HepG2 (cell line): Measurements from ENCODE around the gene NOS1AP. TPM values are rescaled to one million over a fixed set of nuclear protein-coding genes. Genes with fewer than 3 reads are reported as not detected.

ENCODE experiments used
- ATAC-seq: fragments of 200-7000 bp; cut with Tn5 transposase; 3 replicates; pipeline ENCODE4 v1.9.1; 2020; ENCODE audit warnings: mild to moderate bottlenecking, moderate library complexity
- BruUV-seq: library from RNA; stranded (reverse); fragments of 400-500 nt; replicated peaks from 2 replicates; lab custom pipeline; 2021; lab: Mats Ljungman, UMichigan
- CTCF ChIA-PET: fragments of 300-600 bp; formaldehyde crosslinking; extraction: SDS; loops from one replicate; lab custom pipeline; 2021; ENCODE audit warnings: low total read pairs, inconsistent platforms, low intra/inter-chr PET ratio; lab: Yijun Ruan, JAX
- POLR2A ChIA-PET: fragments of 350-600 bp; sonication (Branson Sonifier 250); formaldehyde crosslinking; loops from one replicate; lab custom pipeline; 2020; ENCODE audit warnings: antibody characterized with exemption, inconsistent platforms; lab: Yijun Ruan, JAX
- DNase-seq: peaks from one replicate; pipeline ENCODE4 v3.0.0-alpha.2; 2015; ENCODE audit warnings: low spot score
- FAIRE-seq: peaks from 3 replicates; lab custom pipeline; 2011; peaks lifted over from hg19 to GRCh38; lab: Jason Lieb, UNC
- H2AFZ ChIP-seq: one replicate; pipeline ENCODE4 v1.6.1; 2011; ENCODE audit warnings: low read length, inconsistent platforms
- H3K27ac ChIP-seq: fragments of 300-600 bp; 3 replicates; pipeline ENCODE4 v1.8.0; 2011; ENCODE audit warnings: mixed run types, mild to moderate bottlenecking, mixed read lengths, low read length, inconsistent platforms; ENCODE audit not compliant: insufficient read depth; ENCODE audit errors: extremely low read length
- H3K27me3 ChIP-seq, 2 experiments: fragments of 200-600 bp in 1 of 2; 2 replicates in 1 of 2; 3 replicates in 1 of 2; pipeline versions ENCODE4 v1.6.0 to v1.8.0; 2011; ENCODE audit warnings: low read length in 2 of 2, mild to moderate bottlenecking in 2 of 2, moderate library complexity in 2 of 2, inconsistent platforms in 1 of 2; ENCODE audit not compliant: insufficient read depth in 2 of 2, control insufficient read depth in 1 of 2
- H3K36me3 ChIP-seq, 2 experiments: fragments of 200-600 bp in 1 of 2; replicated peaks in 1 of 2; 2 replicates in 1 of 2; 3 replicates in 1 of 2; pipeline versions ENCODE4 v1.5.1 to v1.8.0; 2011; ENCODE audit warnings: low read length in 2 of 2, inconsistent platforms in 1 of 2; ENCODE audit not compliant: insufficient read depth in 2 of 2, control insufficient read depth in 1 of 2
- H3K4me1 ChIP-seq: 2 replicates; pipeline ENCODE4 v1.5.1; 2012; ENCODE audit warnings: low read length, inconsistent platforms; ENCODE audit not compliant: insufficient read depth
- H3K4me2 ChIP-seq: 2 replicates; pipeline ENCODE4 v1.6.0; 2011; ENCODE audit warnings: low read depth, low read length, inconsistent platforms
- H3K4me3 ChIP-seq, 3 experiments: fragments of 200-600 bp in 1 of 3; sonication (generic), shearing (Covaris generic) in 1 of 3; replicated peaks in 1 of 3; 2 replicates each; pipeline ENCODE4 v1.5.1; 2011 to 2016; ENCODE audit warnings: low read length in 3 of 3, inconsistent platforms in 2 of 3, low read depth in 2 of 3, mild to moderate bottlenecking in 2 of 3, control low read depth in 1 of 3, mixed read lengths in 1 of 3; ENCODE audit not compliant: insufficient read depth in 1 of 3
- H3K79me2 ChIP-seq: one replicate; pipeline ENCODE4 v1.6.1; 2011; ENCODE audit warnings: low read length, inconsistent platforms; ENCODE audit not compliant: insufficient read depth
- H3K9ac ChIP-seq: 2 replicates; pipeline ENCODE4 v1.6.0; 2011; ENCODE audit warnings: mild to moderate bottlenecking, low read depth, low read length, inconsistent platforms; ENCODE audit not compliant: insufficient read depth
- H3K9me3 ChIP-seq: 2 replicates; pipeline ENCODE4 v1.5.1; 2012; ENCODE audit warnings: mild to moderate bottlenecking, low read length
- H4K20me1 ChIP-seq: 2 replicates; pipeline ENCODE4 v1.6.0; 2011; ENCODE audit warnings: inconsistent platforms, mild to moderate bottlenecking, low read length, moderate library complexity; ENCODE audit not compliant: insufficient read depth
- MAFF ChIP-seq: IDR thresholded peaks from 2 replicates; pipeline ENCODE4 v1.6.1; 2011; ENCODE audit warnings: low read depth, low read length, improper control_type of control experiment
- MAFK ChIP-seq, 2 experiments: IDR thresholded peaks in 1 of 2; conservative IDR thresholded peaks in 1 of 2; 2 replicates each; pipeline ENCODE4 v1.6.1; 2011; ENCODE audit warnings: improper control_type of control experiment in 2 of 2, low read length in 2 of 2
- SMAD1 ChIP-seq: sonication (generic); formaldehyde crosslinking; IDR thresholded peaks from 2 replicates; pipeline ENCODE4 v1.4.0; 2020; ENCODE audit warnings: missing genetic modification reagents, low read depth, mild to moderate bottlenecking, borderline replicate concordance
- SNRNP70 ChIP-seq: fragments of 200-400 bp; formaldehyde crosslinking; IDR thresholded peaks from 2 replicates; pipeline ENCODE4 v1.6.1; 2017; ENCODE audit warnings: mild to moderate bottlenecking, low read depth, low read length, moderate library complexity
- ZNF251 ChIP-seq: sonication (generic); formaldehyde crosslinking; IDR thresholded peaks from 2 replicates; pipeline ENCODE4 v1.9.0; 2021; ENCODE audit warnings: mild to moderate bottlenecking, missing genetic modification reagents
- ZNF574 ChIP-seq: sonication (generic); formaldehyde crosslinking; IDR thresholded peaks from 2 replicates; pipeline ENCODE4 v1.4.0; 2020; ENCODE audit warnings: missing genetic modification reagents
- ZNF7 ChIP-seq: IDR thresholded peaks from 2 replicates; pipeline ENCODE4 v1.6.1; 2016; ENCODE audit warnings: missing biosample characterization, missing genetic modification reagents
- ZNF709 ChIP-seq: sonication (generic); formaldehyde crosslinking; IDR thresholded peaks from 2 replicates; pipeline ENCODE4 v1.5.0; 2020; ENCODE audit warnings: mild to moderate bottlenecking, missing genetic modification reagents
- ZSCAN25 ChIP-seq: sonication (generic); formaldehyde crosslinking; IDR thresholded peaks from 2 replicates; pipeline ENCODE4 v1.8.0; 2022; ENCODE audit warnings: mild to moderate bottlenecking, missing genetic modification reagents
- WGBS: methylation state at CpG from one replicate; pipeline ENCODE4 v1.1.6; 2017; ENCODE audit warnings: low lambda C conversion rate; 5-methylcytosine and 5-hydroxymethylcytosine counted together
- in situ Hi-C: cut with HindIII; loops from 2 replicates; pipeline ENCODE4 v1.10.0; 2017; ENCODE audit warnings: low pct_unique_long_range_greater_than_20kb; ENCODE audit not compliant: extremely low pct_ligation_motif_present
- intact Hi-C: fragments of 100-400 bp; cut with micrococcal nuclease; formaldehyde crosslinking; loops from one replicate; pipeline ENCODE4 v1.10.0; 2022; ENCODE audit not compliant: unreplicated experiment
- polyA plus RNA-seq, 8 experiments: library from polyadenylated mRNA; depleted of rRNA in 3 of 8; stranded (reverse) in 7 of 8; unstranded in 1 of 8; fragments of >200 nt; fragmentation: Illumina TruSeq in 4 of 8; extraction: Trizol in 4 of 8; gene quantifications; 2 replicates each; pipeline versions ENCODE4 v1.2.1 to v1.2.3, GENCODE V29; 2011 to 2016; ENCODE audit warnings: low read depth in 4 of 8, missing spikeins in 1 of 8, mixed read lengths in 1 of 8; ENCODE audit not compliant: insufficient read depth in 1 of 8
- total RNA-seq, 5 experiments: library from RNA; depleted of rRNA; stranded (reverse); fragments of >200 nt; fragmentation: Illumina TruSeq; extraction: Trizol; gene quantifications; 2 replicates each; pipeline ENCODE4 v1.2.3, GENCODE V29; 2016; ENCODE audit warnings: low read depth in 1 of 5

NOS1AP gene
- total and polyA plus RNA-seq, 2 of the 13 experiments (the other 11 are each of a cell fraction or from before 2014, with no cell fraction given): 2.0 to 3.3 TPM

GRCh38 chr1:162020150-162020549 lies 49.3 kb upstream of the NOS1AP start:
- Histone ChIP-seq H4K20me1 (no peaks in the 10 kb centered on the region), H3K79me2 (no peaks in the 10 kb centered on the region)
- 8% methylated on average over 1 of the region's 2 CpGs for WGBS
- POLR2A ChIA-PET: no interaction called here
- no peak for TF ChIP-seq ZSCAN25 (CRISPR knock-in tag)
- no peak for TF ChIP-seq SMAD1 (CRISPR knock-in tag)
- TF ChIP-seq ZNF7 (CRISPR knock-in tag): no peak
- TF ChIP-seq ZNF251 (CRISPR knock-in tag): no peak
- TF ChIP-seq MAFF: 0 out of 2 replicates have a peak, but pooled peaks have one; percentile 10
- no peak for TF ChIP-seq ZNF709
- TF ChIP-seq MAFK (conservative IDR thresholded peaks at IDR 0.05 in 1 of 2, IDR thresholded peaks at IDR 0.05 in 1 of 2; ENCODE audit: low read length in 2 of 2): peak; percentile 34 to 57; a peak in 3 of 4 replicates
- no peak for TF ChIP-seq SNRNP70
- TF ChIP-seq ZNF574 (CRISPR knock-in tag): no peak
- TF ChIP-seq, all 625 proteins: peak for 2
- in situ Hi-C loops: no loop called here
- no peak overlapping the region for H2AFZ ChIP-seq
- no peaks in the 10 kb centered on the region for H3K9me3 ChIP-seq
- H3K4me1 ChIP-seq: 0 out of 2 replicates have a peak, but pooled peaks cover 5% of the 10 kb centered on the region
- DNase-seq: no peak
- H3K36me3 ChIP-seq: no peaks in the 10 kb centered on the region
- ATAC-seq: no peak
- no peak for FAIRE-seq
- no peak overlapping the region for H3K27ac ChIP-seq
- peaks cover 3 to 32% of the 10 kb centered on the region in 2 experiments; a peak in 3 of 5 replicates for H3K27me3 ChIP-seq
- intact Hi-C loops: no loop called here
- no TSS peak for BruUV-seq
- CTCF ChIA-PET: no interaction called here
- H3K9ac ChIP-seq: no peak overlapping the region
- no peak overlapping the region for H3K4me2 ChIP-seq
- H3K4me3 ChIP-seq: no peak overlapping the region
